PC-3 (cell line): ENCODE measurements around the gene FAM222A.

Experiments used
- CTCF ChIP-seq: fragments of 300-600 bp; sonication (generic); conservative IDR thresholded peaks from 2 replicates; pipeline ENCODE4 v1.5.1; 2017; ENCODE audit warnings: antibody characterized with exemption, low read depth, mild to moderate bottlenecking, low read length
- EZH2 ChIP-seq: fragments of 300-600 bp; sonication (generic); IDR thresholded peaks from one replicate; pipeline ENCODE4 v1.6.1; 2017; ENCODE audit warnings: antibody characterized with exemption, mild to moderate bottlenecking, low read length; ENCODE audit not compliant: unreplicated experiment
- EZH2phosphoT487 ChIP-seq: fragments of 300-600 bp; sonication (generic); IDR thresholded peaks from 2 replicates; pipeline ENCODE4 v1.6.1; 2018; ENCODE audit warnings: mild to moderate bottlenecking, antibody characterized with exemption, low read length, borderline replicate concordance

DNA sequence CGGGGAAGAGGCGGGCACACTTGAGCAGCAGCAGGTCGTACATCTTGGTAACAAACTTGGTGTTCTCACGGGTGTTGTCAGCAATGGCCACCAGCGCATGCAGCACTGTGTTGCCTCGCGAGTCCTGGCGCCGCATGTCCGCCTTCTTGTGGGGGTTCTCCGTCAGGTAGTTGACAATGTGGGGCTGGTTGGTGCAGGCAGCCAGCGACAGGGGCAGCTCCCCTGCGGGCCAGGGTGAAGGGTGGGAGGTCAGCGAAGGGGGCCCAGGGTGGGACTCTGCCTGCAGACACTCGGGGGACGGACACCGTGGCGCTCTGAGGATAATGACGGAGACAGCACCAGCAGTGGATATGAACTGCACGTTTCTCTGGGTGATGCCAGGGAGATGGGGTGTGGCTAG, 85.1 kb downstream of the FAM222A start:
- no peak for TF ChIP-seq CTCF
- no peak for TF ChIP-seq EZH2
- no peak for TF ChIP-seq EZH2phosphoT487
